ENCODE measurements around the gene PARD6G. TPM values are rescaled to one million over a fixed set of nuclear protein-coding genes. Genes with fewer than 3 reads are reported as not detected.

The PARD6G gene
- total and polyA plus RNA-seq, 2 experiments from 2014 or later, result 8.0 to 8.7 TPM

GRCh38 chr18:80179857-80180558 lies 67.3 kb downstream of the PARD6G start:
- no peak overlapping the region for H3K27ac ChIP-seq
- no peaks in the 10 kb centered on the region for H3K4me1 ChIP-seq (ENCODE audit: low read depth)
- H3K4me3 ChIP-seq, result no peak overlapping the region
- no peaks in the 10 kb centered on the region for H3K9me3 ChIP-seq (ENCODE audit: low read depth)
- TF ChIP-seq CTCF (IDR thresholded peaks at IDR 0.05; ENCODE audit: low read depth, low read length), result no peak
- no peaks in the 10 kb centered on the region for H3K36me3 ChIP-seq
- no peaks in the 10 kb centered on the region for H3K27me3 ChIP-seq
- DNase-seq (ENCODE audit: low read depth in 1 of 2, low spot score in 1 of 2), result no peak

- no peaks in the 10 kb centered on the region for H3K4me1 ChIP-seq (ENCODE audit: low read depth)
- no peak for TF ChIP-seq CTCF (IDR thresholded peaks at IDR 0.05; ENCODE audit: low read depth, low read length)
- H3K27me3 ChIP-seq, result no peaks in the 10 kb centered on the region
Observed at GRCh38 chr18:80178935-80179818, 68.1 kb downstream of the PARD6G start.

GRCh38 chr18:80177128-80177527 lies 70.2 kb downstream of the PARD6G start:
- H3K9me3 ChIP-seq (ENCODE audit: low read depth), result no peaks in the 10 kb centered on the region
- no peak overlapping the region for H3K27ac ChIP-seq
- no peaks in the 10 kb centered on the region for H3K36me3 ChIP-seq
- no peaks in the 10 kb centered on the region for H3K4me1 ChIP-seq (ENCODE audit: low read depth)
- no peak for TF ChIP-seq CTCF (IDR thresholded peaks at IDR 0.05; ENCODE audit: low read depth, low read length)
- DNase-seq (ENCODE audit: low read depth in 1 of 2, low spot score in 1 of 2), result no peak
- no peak overlapping the region for H3K4me3 ChIP-seq
- H3K27me3 ChIP-seq, result no peaks in the 10 kb centered on the region

More at GRCh38 chr18:80178935-80179818, 68.1 kb downstream of the PARD6G start:
- Histone ChIP-seq H3K4me3 (no peak overlapping the region), H3K9me3 (ENCODE audit: low read depth) (no peaks in the 10 kb centered on the region), H3K36me3 (no peaks in the 10 kb centered on the region), H3K27ac (no peak overlapping the region)
- DNase-seq (ENCODE audit: low read depth in 1 of 2, low spot score in 1 of 2), result no peak

GRCh38 chr18:80176334-80177073 lies 70.8 kb downstream of the PARD6G start:
- Histone ChIP-seq H3K36me3 (no peaks in the 10 kb centered on the region), H3K4me1 (ENCODE audit: low read depth) (no peaks in the 10 kb centered on the region), H3K4me3 (no peak overlapping the region), H3K27me3 (no peaks in the 10 kb centered on the region), H3K27ac (no peak overlapping the region), H3K9me3 (ENCODE audit: low read depth) (no peaks in the 10 kb centered on the region)
- TF ChIP-seq CTCF (IDR thresholded peaks at IDR 0.05; ENCODE audit: low read depth, low read length), result no peak
- no peak for DNase-seq (ENCODE audit: low read depth in 1 of 2, low spot score in 1 of 2)

GRCh38 chr18:80175451-80176204 lies 71.7 kb downstream of the PARD6G start:
- Histone ChIP-seq H3K9me3 (ENCODE audit: low read depth) (no peaks in the 10 kb centered on the region), H3K27me3 (no peaks in the 10 kb centered on the region), H3K27ac (no peak overlapping the region), H3K4me3 (no peak overlapping the region), H3K4me1 (ENCODE audit: low read depth) (no peaks in the 10 kb centered on the region), H3K36me3 (no peaks in the 10 kb centered on the region)
- TF ChIP-seq CTCF (IDR thresholded peaks at IDR 0.05; ENCODE audit: low read depth, low read length), result no peak
- DNase-seq (ENCODE audit: low read depth in 1 of 2, low spot score in 1 of 2), result no peak

Data from cardiac muscle cell (in vitro differentiated cells and primary cell).